ENCODE measurements around the gene SLIT3. TPM values are rescaled to one million over a fixed set of nuclear protein-coding genes. Genes with fewer than 3 reads are reported as not detected.

SLIT3 gene
- polyA plus RNA-seq, 3 donors: 48.8 to 51.1 (median 50.1) TPM

- DNase-seq (ENCODE audit: low read depth in 3 of 3, low spot score in 2 of 3): no peak
Measured at GRCh38 chr5:168879929-168880328, 421.0 kb downstream of the SLIT3 start.

DNA sequence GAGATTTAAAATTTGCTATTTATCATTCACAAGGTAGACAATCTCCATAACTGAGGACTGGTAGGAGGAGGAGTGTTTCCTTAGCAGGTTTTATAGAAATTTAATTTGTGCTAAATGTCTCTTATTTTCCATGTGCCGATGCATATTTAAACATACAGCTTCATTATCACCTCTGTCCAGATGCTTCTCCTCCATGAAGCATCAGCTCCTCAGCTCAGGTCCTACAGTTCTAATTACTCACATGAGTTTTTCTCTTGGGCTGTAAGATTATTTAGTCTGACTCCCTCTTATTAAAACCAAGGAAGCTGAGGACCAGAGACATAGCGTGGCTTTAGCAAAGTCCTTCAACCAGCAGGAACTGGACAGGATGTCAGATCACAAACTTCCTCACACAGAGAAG lies 421.6 kb downstream of the SLIT3 start:
- DNase-seq (ENCODE audit: low read depth in 3 of 3, low spot score in 2 of 3): no peak

- DNase-seq (ENCODE audit: low read depth in 3 of 3, low spot score in 2 of 3): no peak
Measured at GRCh38 chr5:168878135-168878745, 422.7 kb downstream of the SLIT3 start.

DNA sequence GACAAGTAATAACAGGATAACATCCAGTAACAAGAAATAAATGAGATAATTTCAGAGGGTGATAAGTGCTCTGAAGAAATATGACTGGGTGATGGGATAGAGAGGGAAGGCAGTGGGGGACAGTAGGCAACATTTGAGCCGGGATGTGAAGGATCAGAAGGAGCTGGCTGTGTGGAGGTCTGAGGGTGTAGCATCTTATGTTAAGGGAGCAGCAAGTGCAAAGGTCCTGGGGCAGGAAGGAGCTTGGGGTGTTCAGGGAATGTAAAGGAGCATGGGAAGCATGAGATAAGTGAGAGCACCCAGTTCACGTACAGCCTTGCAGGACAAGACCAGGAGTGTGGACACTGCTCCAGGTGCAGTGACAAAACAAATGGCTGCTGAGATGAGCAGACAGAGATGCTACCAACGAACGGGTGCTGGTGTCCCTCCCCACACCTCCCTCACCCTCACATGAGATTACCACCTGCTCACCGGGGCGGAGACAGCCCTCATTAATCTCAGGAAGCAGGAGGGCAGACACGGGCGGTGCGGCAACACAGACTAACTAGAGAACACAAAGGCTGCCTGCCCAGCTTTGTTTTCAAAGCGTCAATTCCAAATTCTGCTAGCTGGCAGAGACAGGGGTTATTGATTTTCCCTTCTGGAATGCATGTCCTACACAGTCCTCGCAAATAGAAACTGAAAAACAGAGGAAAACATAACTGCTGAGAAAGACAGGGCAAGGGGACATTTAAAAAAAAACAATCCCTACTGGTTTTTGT lies 423.6 kb downstream of the SLIT3 start:
- peak in 1 of 3 donors; percentile 47 for DNase-seq (ENCODE audit: low read depth in 3 of 3, low spot score in 2 of 3)

DNA sequence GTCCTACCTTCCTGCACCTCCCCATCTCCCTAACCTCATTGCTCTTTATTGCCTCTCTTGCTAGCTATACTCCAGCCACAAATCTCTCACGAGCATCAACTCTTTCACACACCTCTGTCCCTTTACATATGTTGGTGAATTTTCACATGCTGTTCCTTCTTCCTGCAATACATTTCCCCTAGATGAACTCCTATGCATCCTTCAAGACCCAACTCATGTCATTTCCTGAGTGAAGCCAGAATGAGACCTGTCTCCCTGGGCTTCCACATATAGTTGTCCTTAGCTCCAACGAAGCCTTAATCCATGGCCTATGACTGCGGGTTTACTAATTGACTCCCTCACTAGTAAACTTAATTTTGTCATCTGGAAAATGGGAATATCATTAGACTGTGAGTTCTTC lies 424.5 kb downstream of the SLIT3 start:
- no peak for DNase-seq (ENCODE audit: low read depth in 3 of 3, low spot score in 2 of 3)

DNA sequence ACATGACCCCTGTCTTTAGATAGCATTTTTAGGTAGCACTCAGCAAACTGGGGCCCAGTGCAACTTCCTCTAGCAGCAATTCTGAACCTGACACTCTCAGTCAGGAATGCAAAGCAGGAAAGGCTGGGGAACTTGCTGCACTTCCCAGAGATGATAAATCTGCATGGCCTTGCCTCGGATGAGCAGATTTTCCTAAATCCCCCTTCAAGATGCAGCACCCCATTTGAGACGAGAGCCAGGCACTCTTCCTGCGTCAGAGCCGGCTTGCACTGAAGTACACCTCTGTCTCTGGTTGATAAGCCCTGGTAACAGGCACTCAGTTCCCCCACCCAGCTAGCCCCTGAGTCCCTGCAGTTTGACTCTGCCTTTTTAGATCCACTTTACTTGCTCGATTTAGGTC lies 425.1 kb downstream of the SLIT3 start:
- DNase-seq (ENCODE audit: low read depth in 3 of 3, low spot score in 2 of 3): no peak

GRCh38 chr5:168874713-168875380 lies 426.1 kb downstream of the SLIT3 start:
- no peak for DNase-seq (ENCODE audit: low read depth in 3 of 3, low spot score in 2 of 3)

DNA sequence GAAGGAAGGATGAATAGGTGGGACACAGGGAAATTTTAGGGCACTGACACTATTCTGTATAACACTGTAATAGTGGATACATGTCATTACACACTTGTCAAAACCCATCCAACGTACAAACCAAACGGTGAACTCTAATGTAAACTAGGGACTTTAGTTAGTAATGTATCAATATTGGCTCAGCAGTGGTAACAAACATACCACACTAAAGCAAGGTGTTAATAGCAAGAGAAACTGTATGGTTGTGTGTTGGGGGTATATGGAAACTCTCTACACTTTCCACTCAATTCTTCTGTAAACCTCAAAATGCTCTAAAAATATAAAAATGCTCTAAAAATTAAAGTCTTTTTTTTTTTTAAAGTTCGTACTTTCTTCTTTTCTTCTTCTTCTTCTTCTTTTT lies 428.7 kb downstream of the SLIT3 start:
- DNase-seq (ENCODE audit: low read depth in 3 of 3, low spot score in 2 of 3): no peak

DNA sequence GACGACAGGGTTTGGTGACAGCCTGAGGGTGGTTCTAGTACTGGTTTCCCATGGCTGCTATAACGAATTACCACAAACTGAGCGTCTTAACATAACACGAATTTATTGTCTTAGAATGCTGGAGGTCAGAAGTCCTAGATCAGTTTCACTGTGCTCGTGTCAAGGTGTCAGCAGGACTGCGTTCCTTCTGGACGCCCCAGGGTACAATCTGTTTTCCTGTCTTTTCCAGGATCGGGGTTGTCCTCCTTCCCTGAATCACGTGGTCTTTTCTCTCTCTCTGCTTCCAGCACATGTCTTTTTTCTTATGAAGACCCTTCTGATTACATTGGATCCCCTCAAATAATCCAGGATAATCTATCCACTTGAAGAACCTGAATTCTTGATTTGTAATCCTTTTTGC lies 430.0 kb downstream of the SLIT3 start:
- DNase-seq (ENCODE audit: low read depth in 3 of 3, low spot score in 2 of 3): no peak

GRCh38 chr5:168869615-168870227 lies 431.2 kb downstream of the SLIT3 start:
- no peak for DNase-seq (ENCODE audit: low read depth in 3 of 3, low spot score in 2 of 3)

GRCh38 chr5:168867241-168867640 lies 433.7 kb downstream of the SLIT3 start:
- no peak for DNase-seq (ENCODE audit: low read depth in 3 of 3, low spot score in 2 of 3)

DNA sequence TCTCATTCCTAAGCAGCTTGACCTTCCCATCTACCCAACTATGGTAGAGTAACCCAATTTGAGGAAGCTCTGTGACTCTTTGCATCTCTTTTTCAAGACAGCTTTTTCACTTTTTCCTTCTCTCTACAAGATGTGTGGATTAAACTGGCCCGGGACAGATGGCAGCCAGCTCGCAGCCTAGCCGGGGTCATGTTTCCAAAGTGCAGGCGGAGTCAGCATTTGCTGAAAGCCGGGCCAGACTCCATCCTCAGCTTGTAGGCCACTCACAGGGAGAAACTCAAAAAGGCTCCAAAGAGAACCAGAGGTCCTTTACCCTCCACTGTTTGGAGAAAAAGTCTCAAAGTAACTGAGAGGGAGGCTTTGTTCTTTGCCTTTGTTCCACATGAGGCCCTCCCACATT lies 435.0 kb downstream of the SLIT3 start:
- no peak for DNase-seq (ENCODE audit: low read depth in 3 of 3, low spot score in 2 of 3)

DNA sequence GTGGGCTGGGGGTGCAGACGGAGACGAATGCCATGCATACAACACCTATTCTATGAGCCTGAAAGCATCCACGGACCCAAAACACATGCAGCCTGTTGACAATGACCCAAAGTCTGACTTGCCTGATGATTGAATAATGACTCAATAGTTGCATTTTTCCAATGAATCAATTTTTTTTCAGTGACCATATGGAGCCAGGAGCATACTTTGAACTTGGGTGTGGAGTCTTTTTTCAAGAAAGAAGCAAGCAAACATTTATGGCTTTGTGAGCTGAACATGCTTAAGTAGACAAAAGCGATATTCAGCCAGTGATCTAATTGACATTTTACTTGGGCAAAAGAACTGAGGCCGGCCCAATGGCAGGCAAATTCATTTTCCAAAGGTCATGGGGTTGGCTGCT lies 437.9 kb downstream of the SLIT3 start:
- DNase-seq (ENCODE audit: low read depth in 3 of 3, low spot score in 2 of 3): no peak

DNA sequence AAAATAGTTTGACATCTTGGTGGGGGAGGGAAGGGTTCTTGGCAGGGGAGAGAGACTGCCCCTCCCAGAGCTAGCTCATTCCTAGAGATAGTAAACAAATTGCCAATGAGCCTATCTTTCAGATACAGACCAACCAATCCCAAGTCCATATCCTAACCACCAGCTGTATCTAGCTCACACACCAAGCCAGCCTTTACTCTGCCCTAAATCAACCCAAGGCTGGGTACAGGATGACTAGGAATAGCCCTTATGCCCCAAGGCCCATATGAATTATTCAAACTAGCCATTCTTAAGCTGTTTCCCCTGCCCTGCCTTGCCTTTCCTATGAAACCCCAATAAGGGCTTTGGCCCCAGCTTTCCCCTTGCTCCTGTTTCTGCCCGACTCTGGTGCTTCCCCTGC lies 440.4 kb downstream of the SLIT3 start:
- no peak for DNase-seq (ENCODE audit: low read depth in 3 of 3, low spot score in 2 of 3)

- DNase-seq (ENCODE audit: low read depth in 3 of 3, low spot score in 2 of 3): no peak
Measured at GRCh38 chr5:168860081-168860480, 440.9 kb downstream of the SLIT3 start.

DNA sequence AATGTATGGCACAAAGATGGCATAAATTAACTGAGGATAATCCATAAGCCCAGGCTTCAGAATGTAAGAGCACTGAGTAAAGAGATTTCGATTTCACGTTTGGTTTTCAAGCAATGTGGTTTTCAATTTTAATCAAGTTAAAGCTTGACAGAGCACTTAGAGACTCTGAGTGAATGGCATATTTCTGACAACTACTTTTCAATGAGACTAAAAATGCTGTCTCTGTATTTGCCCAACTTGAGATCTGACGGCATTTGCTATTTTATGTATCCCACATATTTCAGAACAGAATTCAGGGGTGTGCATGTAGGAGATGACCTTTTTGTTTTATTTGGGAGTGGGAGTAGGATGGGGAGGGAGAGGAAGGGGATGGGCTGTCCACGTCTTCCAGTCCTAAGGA lies 441.5 kb downstream of the SLIT3 start:
- no peak for DNase-seq (ENCODE audit: low read depth in 3 of 3, low spot score in 2 of 3)

- no peak for DNase-seq (ENCODE audit: low read depth in 3 of 3, low spot score in 2 of 3)
Measured at GRCh38 chr5:168858994-168859393, 441.9 kb downstream of the SLIT3 start.

- DNase-seq (ENCODE audit: low read depth in 3 of 3, low spot score in 2 of 3): no peak
Measured at GRCh38 chr5:168858371-168858770, 442.6 kb downstream of the SLIT3 start.

DNA sequence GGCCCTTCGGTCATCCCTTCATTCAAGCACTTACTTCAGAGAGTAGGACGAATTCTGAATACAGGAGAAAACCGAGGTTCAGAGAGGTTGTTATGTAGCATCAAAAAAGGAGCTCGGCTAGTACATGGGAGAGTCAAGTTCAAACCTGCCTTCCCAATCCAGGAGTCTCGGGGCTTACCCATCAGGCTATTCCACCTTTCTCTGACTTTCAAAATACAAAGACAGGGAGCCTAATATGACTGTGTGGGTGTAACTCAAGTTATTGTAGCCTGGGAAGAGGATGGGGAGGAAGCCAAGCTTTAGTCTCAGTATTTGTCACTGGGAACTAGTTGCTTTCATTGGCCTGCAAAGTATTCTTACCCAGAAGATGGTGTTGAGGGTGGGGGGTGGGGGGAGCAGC lies 447.0 kb downstream of the SLIT3 start:
- no peak for DNase-seq (ENCODE audit: low read depth in 3 of 3, low spot score in 2 of 3)

- DNase-seq (ENCODE audit: low read depth in 3 of 3, low spot score in 2 of 3): no peak
Measured at GRCh38 chr5:168852329-168852728, 448.6 kb downstream of the SLIT3 start.

DNA sequence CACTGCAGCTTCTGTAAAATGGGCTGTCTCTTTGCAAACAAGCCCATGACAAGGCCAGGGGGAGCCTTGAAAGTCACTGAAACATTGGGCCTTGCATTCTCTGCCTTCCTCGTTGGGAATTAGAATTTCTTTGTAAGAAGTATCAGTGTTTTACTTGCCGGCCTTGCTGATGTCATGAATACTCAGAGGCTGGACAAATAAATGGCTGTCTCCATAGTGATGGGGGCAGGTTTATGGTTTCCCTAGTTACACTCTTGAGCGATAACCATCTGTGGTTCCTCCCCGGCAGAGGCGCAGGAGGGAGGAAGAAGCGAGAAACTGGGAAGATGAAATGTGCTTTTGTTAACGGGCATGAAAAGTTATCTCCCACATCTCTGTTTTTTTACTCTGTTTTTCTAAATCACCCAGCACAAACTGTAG lies 449.0 kb downstream of the SLIT3 start:
- DNase-seq (ENCODE audit: low read depth in 3 of 3, low spot score in 2 of 3): peak in 1 of 3 donors; percentile 58

GRCh38 chr5:168850683-168851082 lies 450.3 kb downstream of the SLIT3 start:
- no peak for DNase-seq (ENCODE audit: low read depth in 3 of 3, low spot score in 2 of 3)
